HG02642 (cell line): ENCODE results near the gene GPR35.

Experiments
- ATAC-seq: cut with Tn5 transposase; IDR thresholded peaks from one replicate; pipeline ENCODE4 v1.9.1; 2021; ENCODE audit warnings: mild to moderate bottlenecking; ENCODE audit not compliant: unreplicated experiment, poor library complexity

The GPR35 gene

DNA sequence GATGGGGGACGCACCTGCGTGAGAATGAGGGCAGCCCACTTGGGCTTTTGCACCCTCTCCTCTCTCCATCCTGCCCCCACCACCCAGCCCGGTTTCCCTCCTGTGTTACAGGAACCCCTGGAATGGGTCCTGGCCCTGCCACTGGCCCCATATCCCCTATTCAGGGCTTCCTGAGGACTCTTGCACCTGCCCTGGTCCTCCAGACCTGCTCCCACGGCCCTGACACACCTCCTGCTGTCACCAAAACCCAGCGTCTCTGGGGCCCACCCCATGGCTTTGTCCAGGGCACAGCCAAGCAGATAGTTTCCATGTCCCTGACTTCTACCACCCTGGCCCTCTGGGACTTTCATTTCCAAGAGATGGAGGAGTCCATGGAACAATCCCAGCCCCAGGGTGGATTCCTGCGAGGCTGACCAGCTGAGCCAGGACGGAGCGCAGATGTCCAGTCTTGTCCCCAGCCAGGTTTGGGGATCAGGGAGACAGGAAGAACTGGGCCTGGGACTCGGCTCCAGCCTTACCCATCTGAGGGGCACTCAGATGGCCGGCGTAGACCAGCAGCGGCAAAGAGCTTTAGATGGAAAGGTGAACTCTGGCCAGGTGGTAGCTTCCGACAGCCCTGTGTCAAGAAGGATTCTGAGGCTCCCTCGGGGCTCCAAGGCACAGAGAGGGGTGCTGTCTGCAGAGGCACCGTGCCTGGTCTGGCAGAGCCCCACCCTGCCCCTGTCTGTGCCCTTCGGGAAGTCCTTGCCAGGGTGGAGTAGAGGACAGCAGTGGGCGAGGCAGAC lies 12.0 kb downstream of the GPR35 start:
- ATAC-seq = no peak

DNA sequence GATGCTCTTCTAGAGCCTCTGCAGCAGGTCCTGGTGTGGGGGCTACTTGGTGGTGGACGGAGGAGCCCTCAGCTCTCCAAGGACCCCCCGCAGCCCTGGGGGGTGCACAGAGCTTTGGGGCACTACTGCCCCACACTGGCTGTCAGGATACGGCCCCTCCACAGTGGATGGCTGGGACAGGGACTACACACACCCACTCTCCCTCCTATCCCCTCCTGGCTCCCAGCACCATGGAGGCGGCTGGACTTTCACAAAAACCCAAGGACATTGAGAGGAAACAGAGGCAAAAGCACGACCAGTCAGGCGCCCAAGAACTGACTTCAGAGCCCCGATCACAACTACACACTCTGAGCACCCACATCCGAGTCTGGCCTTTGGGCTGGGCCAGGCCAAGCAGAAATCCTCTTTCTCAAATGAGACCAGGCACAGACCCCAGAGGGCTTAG lies 12.6 kb downstream of the GPR35 start:
- ATAC-seq = no peak

DNA sequence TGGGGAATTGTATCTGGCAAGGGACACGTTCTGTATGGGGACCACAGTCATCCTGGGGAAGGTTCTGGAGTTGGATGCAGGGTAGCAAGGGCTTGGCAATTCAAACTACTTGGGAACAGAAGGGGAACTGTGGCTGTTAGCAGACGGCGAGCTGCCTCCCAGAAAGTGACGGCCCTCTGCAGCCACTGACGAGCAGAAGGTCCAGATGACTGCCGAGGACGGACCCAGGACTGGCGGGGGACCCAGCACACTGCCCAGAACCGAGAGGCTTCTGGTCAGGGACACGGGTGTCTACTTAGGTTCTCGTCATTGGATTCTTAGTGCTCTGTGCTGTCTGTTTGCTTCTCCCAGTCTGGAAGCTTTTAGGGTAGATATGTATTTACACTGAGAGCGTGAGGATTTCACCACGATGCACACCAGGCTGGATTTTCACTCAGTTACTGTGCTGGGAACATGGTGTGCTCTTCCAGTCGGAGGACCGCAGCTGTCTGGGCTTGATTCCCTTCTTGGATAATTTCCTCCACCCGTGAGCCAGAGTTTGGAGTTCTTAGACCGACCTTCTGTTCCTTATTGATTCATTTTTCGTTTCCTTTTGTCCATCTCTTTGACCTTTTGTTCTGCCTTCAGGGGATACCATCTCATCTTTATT lies 13.4 kb downstream of the GPR35 start:
- no peak for ATAC-seq

- no peak for ATAC-seq
Observed at GRCh38 chr2:240639566-240639965, 14.3 kb downstream of the GPR35 start.

DNA sequence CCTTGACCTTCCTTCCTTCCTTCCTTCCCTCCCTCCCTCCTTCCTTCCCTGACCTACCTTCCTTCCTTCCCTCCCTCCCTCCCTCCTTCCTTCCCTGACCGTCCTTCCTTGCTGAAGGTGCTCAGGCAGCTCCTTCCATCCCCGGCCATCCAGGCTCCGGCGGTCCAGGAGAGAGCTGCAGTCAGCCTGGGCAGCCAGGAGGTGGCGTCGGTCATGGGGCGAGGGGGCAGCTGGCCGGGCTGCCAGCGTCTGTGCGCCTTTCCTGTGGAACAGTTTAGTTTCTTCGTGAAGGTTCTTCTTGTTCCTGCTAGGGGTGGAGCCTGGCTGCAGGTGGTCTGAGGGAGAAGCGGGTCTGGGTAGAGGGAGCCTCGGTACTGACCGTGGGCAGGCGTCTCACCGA lies 15.7 kb downstream of the GPR35 start:
- ATAC-seq = no peak

DNA sequence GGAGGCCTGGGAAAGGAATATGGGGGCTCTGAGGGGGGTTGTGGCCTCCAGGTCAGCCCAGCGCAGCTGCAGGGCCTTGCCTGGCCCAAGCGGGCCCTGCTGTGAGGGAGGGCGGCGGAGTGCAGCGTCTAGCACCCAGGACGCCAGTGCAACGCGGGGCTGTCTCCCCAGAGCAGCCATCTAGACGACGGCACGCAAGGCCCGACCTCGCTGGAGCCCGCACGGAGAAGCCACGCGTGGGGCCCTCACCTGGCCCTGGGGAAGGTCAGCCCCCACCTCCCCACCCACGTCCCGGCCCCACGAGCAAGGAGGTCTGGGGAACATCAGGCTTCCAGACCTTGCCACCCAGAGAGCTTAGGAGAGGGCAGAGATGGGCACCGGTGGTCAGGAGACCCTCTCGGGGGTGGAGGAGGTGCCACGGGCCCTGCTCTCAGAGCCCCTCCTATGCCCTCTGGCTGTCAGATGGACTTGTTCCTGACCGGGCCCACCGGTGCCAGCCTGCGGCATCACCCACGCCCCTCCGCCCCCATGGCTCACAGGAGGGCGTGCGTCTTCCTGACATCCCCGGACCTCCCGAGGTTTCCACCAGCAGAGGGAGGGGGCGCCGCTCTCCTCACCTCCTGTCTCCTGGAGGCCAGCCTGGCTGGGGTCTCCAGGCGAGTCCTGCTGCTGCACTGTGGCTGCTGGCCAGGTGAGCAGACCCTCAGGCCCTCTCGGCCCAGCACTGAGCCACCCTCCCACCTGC lies 17.0 kb downstream of the GPR35 start:
- ATAC-seq = no peak

- ATAC-seq = no peak
Observed at GRCh38 chr2:240642806-240643092, 17.5 kb downstream of the GPR35 start.

DNA sequence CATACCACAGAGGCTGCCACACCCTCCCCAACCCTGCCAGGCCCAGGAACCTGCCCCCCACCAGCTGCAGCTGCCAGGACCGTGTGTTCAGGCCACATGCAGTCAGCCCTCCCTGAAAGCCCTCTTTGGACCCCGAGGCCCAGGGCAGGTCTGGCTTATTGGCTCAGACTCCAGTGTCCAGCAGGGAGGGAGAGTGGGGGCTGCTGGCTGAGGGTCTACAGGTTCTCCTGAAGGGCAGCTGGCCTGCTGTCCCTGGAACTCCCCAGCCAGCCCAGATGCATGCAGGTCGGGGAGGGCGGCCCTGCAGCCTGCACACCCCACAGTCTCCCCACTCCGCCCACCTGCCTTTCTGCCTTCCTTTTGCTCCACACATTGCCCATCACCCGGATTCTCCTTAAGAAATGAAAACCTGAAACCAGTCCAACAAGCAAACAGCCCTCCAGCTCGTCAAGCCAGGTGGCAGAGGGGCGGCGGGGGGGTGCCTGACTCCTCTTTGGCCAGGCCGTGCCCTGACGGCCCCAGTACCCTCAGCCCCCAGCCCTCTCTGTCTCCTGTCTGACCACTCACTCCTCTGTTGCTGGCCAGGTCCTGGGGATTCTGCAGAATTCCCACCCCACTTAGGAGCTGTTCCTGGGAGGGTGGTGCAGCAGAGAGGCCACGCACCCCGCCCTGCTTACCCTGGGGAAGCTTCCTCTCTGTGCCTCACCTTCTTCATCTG lies 18.0 kb downstream of the GPR35 start:
- ATAC-seq = no peak

DNA sequence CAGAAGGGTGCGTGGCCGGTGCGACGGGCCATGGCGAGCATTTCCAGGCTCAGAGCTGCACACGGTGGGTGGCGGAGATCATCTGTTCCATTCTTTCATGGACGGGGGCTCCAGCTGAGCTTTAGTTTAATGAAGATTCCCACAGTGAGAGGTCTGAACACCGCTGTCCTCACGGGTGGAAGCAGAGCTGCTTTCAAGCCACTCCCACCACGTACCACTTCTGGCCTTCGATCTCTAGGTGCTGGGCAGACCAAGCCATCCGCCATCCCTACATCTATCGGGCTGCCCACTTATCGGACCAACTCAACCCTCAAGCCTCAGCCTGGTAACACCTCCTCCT lies 18.5 kb downstream of the GPR35 start:
- no peak for ATAC-seq

DNA sequence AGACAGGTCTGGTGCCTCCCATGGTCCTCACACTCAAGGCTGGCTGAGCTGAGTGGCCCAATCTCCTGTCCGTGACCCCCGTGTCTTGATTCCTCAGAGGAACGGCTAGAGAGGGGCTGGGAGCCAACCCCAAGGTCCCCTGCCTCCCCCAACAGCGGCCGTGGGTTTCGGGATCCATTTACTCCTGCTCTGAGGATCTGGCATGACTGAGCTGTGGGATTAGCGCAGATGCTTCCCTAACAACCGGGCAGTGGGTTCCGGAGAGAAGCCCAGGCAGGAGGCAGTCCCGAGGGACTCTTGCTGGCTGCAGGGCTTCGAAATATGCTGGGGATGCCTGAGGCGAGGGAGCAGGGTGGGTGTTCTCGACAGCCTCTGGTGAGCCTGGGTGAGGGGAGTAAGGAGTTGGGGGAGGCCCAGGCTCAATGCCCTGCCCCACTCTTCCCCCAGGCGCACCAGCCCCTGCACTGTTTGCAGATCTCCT lies 18.9 kb downstream of the GPR35 start:
- no peak for ATAC-seq

DNA sequence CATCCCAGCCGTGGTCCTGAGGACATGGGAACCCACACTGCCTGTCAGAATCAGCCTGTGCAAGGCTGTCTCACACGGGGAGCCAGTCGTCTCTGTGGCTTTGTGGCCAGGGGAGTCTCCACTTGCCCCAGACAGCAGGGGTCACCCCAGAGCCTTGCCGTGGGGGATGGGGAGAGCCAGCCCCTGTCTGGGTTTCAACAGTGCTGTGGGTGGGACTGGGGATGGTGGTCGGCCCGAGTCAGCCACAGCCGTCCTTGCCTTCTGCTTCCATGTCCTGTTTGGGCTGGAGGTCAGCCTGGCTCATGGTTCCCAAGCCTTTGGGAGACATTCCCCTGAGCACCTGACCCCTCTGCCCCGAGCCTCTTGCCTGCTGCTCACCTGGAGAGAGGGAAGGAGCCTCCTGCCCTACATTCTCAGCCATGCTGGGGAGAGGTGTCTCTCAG lies 19.6 kb downstream of the GPR35 start:
- ATAC-seq = no peak

DNA sequence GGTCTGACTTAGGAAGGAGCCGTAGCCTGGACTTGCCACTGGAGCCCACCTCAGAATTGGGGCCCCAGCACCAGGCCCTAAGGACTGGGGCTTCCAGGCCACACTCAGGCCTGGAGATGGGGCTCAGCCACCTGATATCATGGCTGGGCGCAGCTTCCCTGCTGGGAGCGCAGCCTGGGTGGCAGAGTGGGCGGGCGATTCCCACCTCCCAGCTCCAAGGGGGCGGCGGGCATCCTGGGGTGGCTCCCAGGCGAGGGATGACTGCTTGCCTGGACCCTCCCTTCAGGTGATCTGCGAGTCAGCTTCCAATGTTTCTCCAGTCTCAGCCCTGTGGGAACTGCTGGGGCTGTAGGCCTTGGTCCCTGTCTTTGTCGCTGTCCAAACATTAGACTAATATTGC lies 20.1 kb downstream of the GPR35 start:
- ATAC-seq = no peak

DNA sequence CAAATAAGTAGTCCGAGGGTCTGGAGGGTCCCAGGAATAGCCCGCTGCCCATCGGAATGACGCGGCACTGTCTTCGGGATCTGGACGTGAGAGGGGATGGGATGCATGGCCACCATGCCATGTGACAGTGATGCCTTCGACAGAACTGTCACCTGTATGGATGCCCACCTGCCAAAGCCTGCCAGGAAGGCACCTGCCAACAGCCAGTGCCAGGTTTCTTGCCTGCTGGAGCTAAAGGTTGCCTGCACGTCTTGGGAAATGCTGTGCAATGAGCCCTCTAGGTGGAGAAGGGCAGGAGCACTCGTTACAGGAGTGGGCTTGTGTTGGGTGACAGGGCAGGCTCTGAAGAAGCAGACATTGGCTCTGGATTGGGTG lies 20.5 kb downstream of the GPR35 start:
- no peak for ATAC-seq

DNA sequence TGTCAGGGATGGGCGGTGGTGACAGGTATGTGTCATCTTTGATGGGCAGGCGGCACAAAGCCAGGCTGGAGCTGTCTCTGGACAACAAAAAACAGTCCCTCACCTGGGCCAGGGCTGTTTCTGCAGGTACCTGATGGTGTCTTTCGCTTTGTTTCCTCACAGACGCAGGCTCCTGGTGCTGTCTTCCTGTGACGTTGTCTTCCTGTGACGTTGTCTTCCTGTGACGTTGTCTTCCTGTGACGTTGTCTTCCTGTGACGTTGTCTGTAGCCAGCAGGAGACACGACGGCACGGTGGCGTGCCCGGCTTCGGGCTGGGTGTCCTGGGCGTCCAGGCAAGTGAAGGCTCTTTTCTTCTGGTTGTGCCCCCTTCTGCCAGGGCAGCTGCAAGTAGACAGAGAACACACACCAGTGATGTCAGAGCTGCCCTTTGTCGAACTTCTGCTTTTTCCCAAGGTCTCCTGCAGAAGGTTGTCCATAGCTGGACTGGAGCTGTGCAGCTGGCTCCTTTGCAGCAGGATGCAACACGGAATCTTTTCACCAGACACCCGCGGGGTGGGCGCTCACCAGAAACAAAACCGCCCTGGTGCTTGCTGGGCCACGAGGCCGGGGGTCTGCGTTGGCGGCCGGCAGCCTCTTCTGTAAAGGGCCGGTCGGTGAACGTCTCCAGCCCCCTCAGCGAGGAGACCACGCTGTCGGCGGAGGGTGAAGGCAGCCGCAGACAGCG lies 21.1 kb downstream of the GPR35 start:
- ATAC-seq = no peak

- ATAC-seq = no peak
Observed at GRCh38 chr2:240646900-240647502, 21.7 kb downstream of the GPR35 start.

DNA sequence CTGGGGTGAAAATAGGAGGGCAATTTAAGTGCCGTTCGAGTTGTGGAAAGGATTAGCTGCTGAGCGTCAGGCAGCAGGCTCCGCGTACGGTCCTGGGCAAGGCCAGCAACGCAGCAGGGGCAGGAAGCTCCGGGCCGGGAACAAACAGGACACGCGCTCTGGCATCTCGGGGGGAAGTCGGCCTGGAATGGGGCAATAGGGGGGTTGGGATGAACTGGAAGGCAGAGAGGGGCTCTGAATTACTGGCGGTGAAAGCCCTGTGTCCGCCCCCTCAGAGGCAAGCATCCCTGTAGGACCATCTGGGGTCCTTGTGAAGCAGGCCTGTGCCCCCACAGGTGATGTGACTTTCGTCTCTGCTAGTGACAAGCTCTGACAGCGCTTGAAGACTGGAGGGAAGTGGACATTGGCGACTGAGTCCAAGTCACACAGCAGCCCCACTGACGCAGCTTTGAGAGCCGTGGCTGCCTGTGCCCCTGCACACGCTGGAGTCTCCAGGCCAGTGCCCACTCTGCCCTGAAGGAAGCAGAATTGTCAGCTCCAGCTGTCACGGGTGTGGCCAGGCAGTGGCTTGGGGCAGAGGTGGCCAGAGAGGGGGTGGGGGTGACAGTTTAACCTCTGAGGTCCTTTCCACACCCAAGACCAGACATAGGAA lies 22.3 kb downstream of the GPR35 start:
- no peak for ATAC-seq

DNA sequence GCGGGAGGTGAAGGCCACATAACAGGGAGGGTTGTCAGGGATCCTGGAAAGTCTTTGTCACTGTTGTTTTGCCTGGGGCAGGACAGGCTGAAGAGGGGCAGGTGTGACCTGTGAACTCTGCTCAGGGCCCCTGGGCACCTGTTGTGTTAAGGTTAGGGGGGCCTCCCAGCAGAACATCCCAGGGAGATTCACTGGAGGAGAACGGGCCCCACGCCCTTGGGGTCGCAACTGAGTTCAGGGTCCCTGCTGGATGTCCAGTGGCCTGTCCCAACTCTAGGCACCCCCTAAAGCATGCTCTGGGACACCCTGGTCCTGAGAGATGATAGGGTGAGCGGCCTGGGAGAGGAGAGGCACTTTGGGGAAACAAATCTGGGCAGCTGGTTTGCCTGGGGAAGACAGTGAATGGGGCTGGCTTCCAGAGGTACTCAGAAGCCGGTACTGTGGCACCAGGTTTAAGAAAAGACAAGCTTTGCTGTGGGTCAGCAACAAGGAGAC lies 22.9 kb downstream of the GPR35 start:
- ATAC-seq = no peak

- ATAC-seq = no peak
Observed at GRCh38 chr2:240648650-240649275, 23.5 kb downstream of the GPR35 start.

DNA sequence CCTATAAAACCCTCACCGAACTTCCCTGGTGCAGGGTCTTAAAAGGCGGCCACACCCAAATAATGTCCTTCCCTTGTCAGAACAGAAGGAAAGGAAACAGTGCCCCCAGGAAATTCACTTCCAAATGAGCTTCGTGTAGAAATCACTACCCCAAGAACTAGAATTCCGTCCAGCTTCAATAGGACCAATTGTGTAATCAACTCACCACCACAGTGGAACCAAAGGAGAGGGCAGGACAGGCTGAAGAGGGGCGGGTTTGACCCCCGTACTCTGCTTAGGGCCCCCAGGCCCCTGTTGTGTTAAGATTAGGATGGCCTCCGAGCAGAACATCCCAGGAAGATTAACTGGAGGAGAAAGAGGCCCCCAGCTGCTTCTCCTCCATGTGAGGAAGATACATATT lies 24.1 kb downstream of the GPR35 start:
- ATAC-seq = no peak
